ENCODE measurements around the gene ZNF581.

The ZNF581 gene

GRCh38 chr19:55655648-55656040 is 12.2 kb downstream of the ZNF581 start:
- Histone ChIP-seq H4K12ac (ENCODE audit: low read depth, low read length) (peak overlapping the region; percentile 7), H3K79me2 (ENCODE audit: control insufficient read depth, insufficient read depth, low read length, poor library complexity) (peaks cover 48% of the 10 kb centered on the region), H3K4me2 (ENCODE audit: low read length) (peak overlapping the region; percentile 91), H4K8ac (ENCODE audit: low read depth, low read length) (peak overlapping the region; percentile 44), H3K4me3 (ENCODE audit: low read depth, low read length) (peak overlapping the region; percentile 94), H3K4ac (ENCODE audit: low read depth, low read length) (peak overlapping the region; percentile 99), H2BK12ac (ENCODE audit: low read length) (no peak overlapping the region), H3K14ac (ENCODE audit: low read length) (peak overlapping the region; percentile 59), H3K36me3 (ENCODE audit: control insufficient read depth in 1 of 2, insufficient read depth in 2 of 2, low read length in 2 of 2) (peaks cover 35 to 45% of the 10 kb centered on the region in 2 experiments), H2BK5ac (ENCODE audit: low read depth, low read length, poor library complexity) (peak overlapping the region; percentile 99), H2AK5ac (ENCODE audit: low read length) (peak overlapping the region; percentile 61), H3K9me3 (ENCODE audit: insufficient read depth, low read depth, low read length) (peaks cover 1% of the 10 kb centered on the region), H2AFZ (ENCODE audit: insufficient read depth, low read length, poor library complexity) (no peak overlapping the region), H3K23ac (ENCODE audit: low read length) (no peak overlapping the region), H3K4me1 (ENCODE audit: control insufficient read depth in 1 of 2, insufficient read depth in 2 of 2, low read length in 2 of 2) (peaks cover 3 to 10% of the 10 kb centered on the region in 2 experiments), H4K91ac (ENCODE audit: low read depth, low read length) (peak overlapping the region; percentile 100), H3K18ac (ENCODE audit: low read length) (no peak overlapping the region), H2BK120ac (ENCODE audit: insufficient read depth, low read length, poor library complexity) (peak overlapping the region; percentile 16), H3K27me3 (ENCODE audit: insufficient read depth, low read length) (no peaks in the 10 kb centered on the region), H3K9ac (ENCODE audit: low read length) (peak overlapping the region; percentile 92), H3K27ac (ENCODE audit: low read depth, low read length) (no peak overlapping the region), H3K79me1 (ENCODE audit: low read length) (peaks cover 15% of the 10 kb centered on the region)
- DNase-seq, result no peak
- no CpG with 5 or more reads among the region's 19 CpGs for WGBS (ENCODE audit: extremely low coverage, insufficient coverage, insufficient read length)

DNA sequence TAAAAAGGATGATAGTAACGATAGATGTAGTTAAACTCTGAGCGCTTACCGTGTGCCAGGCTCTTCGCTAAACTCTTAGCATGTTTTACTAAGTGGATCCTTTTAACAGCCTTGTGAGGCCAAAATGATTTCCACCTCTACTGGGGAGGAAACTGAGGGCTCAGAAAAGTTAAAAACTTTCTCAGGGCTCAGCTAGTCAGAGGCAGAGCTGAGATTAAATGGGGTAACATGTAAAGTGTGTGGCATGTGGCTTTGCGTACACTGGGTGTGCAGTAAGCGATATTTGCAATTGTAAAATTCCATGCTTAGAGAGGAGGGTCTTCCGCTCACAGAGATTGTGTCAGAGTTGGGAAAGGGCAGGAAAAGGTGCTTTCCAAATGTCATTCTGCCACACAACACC is 13.1 kb downstream of the ZNF581 start:
- no peak overlapping the region for H4K8ac ChIP-seq (ENCODE audit: low read depth, low read length)
- no peak overlapping the region for H2BK5ac ChIP-seq (ENCODE audit: low read depth, low read length, poor library complexity)
- H3K4me2 ChIP-seq (ENCODE audit: low read length), result peak overlapping the region; percentile 91
- no peak overlapping the region for H3K9ac ChIP-seq (ENCODE audit: low read length)
- H2BK12ac ChIP-seq (ENCODE audit: low read length), result no peak overlapping the region
- peaks cover 41 to 48% of the 10 kb centered on the region in 2 experiments for H3K36me3 ChIP-seq (ENCODE audit: control insufficient read depth in 1 of 2, insufficient read depth in 2 of 2, low read length in 2 of 2)
- no peak overlapping the region for H2AK5ac ChIP-seq (ENCODE audit: low read length)
- no peak overlapping the region for H3K18ac ChIP-seq (ENCODE audit: low read length)
- H2AFZ ChIP-seq (ENCODE audit: insufficient read depth, low read length, poor library complexity), result no peak overlapping the region
- no peak overlapping the region for H4K91ac ChIP-seq (ENCODE audit: low read depth, low read length)
- H3K27ac ChIP-seq (ENCODE audit: low read depth, low read length), result no peak overlapping the region
- no peak overlapping the region for H4K12ac ChIP-seq (ENCODE audit: low read depth, low read length)
- no peak overlapping the region for H2BK120ac ChIP-seq (ENCODE audit: insufficient read depth, low read length, poor library complexity)
- peaks cover 1% of the 10 kb centered on the region for H3K9me3 ChIP-seq (ENCODE audit: insufficient read depth, low read depth, low read length)
- WGBS (ENCODE audit: extremely low coverage, insufficient coverage, insufficient read length), result no CpG with 5 or more reads among the region's 7 CpGs
- no peaks in the 10 kb centered on the region for H3K27me3 ChIP-seq (ENCODE audit: insufficient read depth, low read length)
- H3K14ac ChIP-seq (ENCODE audit: low read length), result no peak overlapping the region
- no peak for DNase-seq
- H3K4me1 ChIP-seq (ENCODE audit: control insufficient read depth in 1 of 2, insufficient read depth in 2 of 2, low read length in 2 of 2), result peaks cover 3 to 10% of the 10 kb centered on the region in 2 experiments
- no peak overlapping the region for H3K23ac ChIP-seq (ENCODE audit: low read length)
- peaks cover 15% of the 10 kb centered on the region for H3K79me1 ChIP-seq (ENCODE audit: low read length)
- peak overlapping the region; percentile 99 for H3K4ac ChIP-seq (ENCODE audit: low read depth, low read length)
- no peak overlapping the region for H3K4me3 ChIP-seq (ENCODE audit: low read depth, low read length)
- peaks cover 48% of the 10 kb centered on the region for H3K79me2 ChIP-seq (ENCODE audit: control insufficient read depth, insufficient read depth, low read length, poor library complexity)

GRCh38 chr19:55656988-55657747 is 13.7 kb downstream of the ZNF581 start:
- Histone ChIP-seq H3K9ac (ENCODE audit: low read length) (no peak overlapping the region), H3K27me3 (ENCODE audit: insufficient read depth, low read length) (no peaks in the 10 kb centered on the region), H3K4me1 (ENCODE audit: control insufficient read depth in 1 of 2, insufficient read depth in 2 of 2, low read length in 2 of 2) (peaks cover 3 to 10% of the 10 kb centered on the region in 2 experiments), H3K36me3 (ENCODE audit: control insufficient read depth in 1 of 2, insufficient read depth in 2 of 2, low read length in 2 of 2) (peaks cover 46 to 53% of the 10 kb centered on the region in 2 experiments), H3K4me3 (ENCODE audit: low read depth, low read length) (no peak overlapping the region), H3K14ac (ENCODE audit: low read length) (no peak overlapping the region), H3K4ac (ENCODE audit: low read depth, low read length) (peak overlapping the region; percentile 99), H2BK120ac (ENCODE audit: insufficient read depth, low read length, poor library complexity) (no peak overlapping the region), H3K4me2 (ENCODE audit: low read length) (peak overlapping the region; percentile 91), H3K23ac (ENCODE audit: low read length) (no peak overlapping the region), H2BK12ac (ENCODE audit: low read length) (no peak overlapping the region), H3K79me2 (ENCODE audit: control insufficient read depth, insufficient read depth, low read length, poor library complexity) (peaks cover 48% of the 10 kb centered on the region), H3K18ac (ENCODE audit: low read length) (no peak overlapping the region), H2AFZ (ENCODE audit: insufficient read depth, low read length, poor library complexity) (peak overlapping the region; percentile 2), H4K8ac (ENCODE audit: low read depth, low read length) (no peak overlapping the region), H2BK5ac (ENCODE audit: low read depth, low read length, poor library complexity) (no peak overlapping the region), H3K79me1 (ENCODE audit: low read length) (peaks cover 15% of the 10 kb centered on the region), H4K12ac (ENCODE audit: low read depth, low read length) (no peak overlapping the region), H3K9me3 (ENCODE audit: insufficient read depth, low read depth, low read length) (peaks cover 1% of the 10 kb centered on the region), H2AK5ac (ENCODE audit: low read length) (no peak overlapping the region), H3K27ac (ENCODE audit: low read depth, low read length) (no peak overlapping the region), H4K91ac (ENCODE audit: low read depth, low read length) (no peak overlapping the region)
- WGBS (ENCODE audit: extremely low coverage, insufficient coverage, insufficient read length), result no CpG with 5 or more reads among the region's 18 CpGs
- no peak for DNase-seq

GRCh38 chr19:55658846-55659459 is 15.5 kb downstream of the ZNF581 start:
- Histone ChIP-seq H2AK5ac (ENCODE audit: low read length) (no peak overlapping the region), H3K79me2 (ENCODE audit: control insufficient read depth, insufficient read depth, low read length, poor library complexity) (peaks cover 46% of the 10 kb centered on the region), H3K4me3 (ENCODE audit: low read depth, low read length) (no peak overlapping the region), H3K4ac (ENCODE audit: low read depth, low read length) (peak overlapping the region; percentile 98), H2BK12ac (ENCODE audit: low read length) (no peak overlapping the region), H3K9me3 (ENCODE audit: insufficient read depth, low read depth, low read length) (peaks cover 1% of the 10 kb centered on the region), H2AFZ (ENCODE audit: insufficient read depth, low read length, poor library complexity) (no peak overlapping the region), H3K36me3 (ENCODE audit: control insufficient read depth in 1 of 2, insufficient read depth in 2 of 2, low read length in 2 of 2) (peaks cover 59 to 64% of the 10 kb centered on the region in 2 experiments), H3K9ac (ENCODE audit: low read length) (no peak overlapping the region), H2BK120ac (ENCODE audit: insufficient read depth, low read length, poor library complexity) (no peak overlapping the region), H3K14ac (ENCODE audit: low read length) (no peak overlapping the region), H3K79me1 (ENCODE audit: low read length) (peaks cover 12% of the 10 kb centered on the region), H4K91ac (ENCODE audit: low read depth, low read length) (no peak overlapping the region), H3K23ac (ENCODE audit: low read length) (no peak overlapping the region), H3K18ac (ENCODE audit: low read length) (no peak overlapping the region), H3K4me2 (ENCODE audit: low read length) (no peak overlapping the region), H4K12ac (ENCODE audit: low read depth, low read length) (no peak overlapping the region), H2BK5ac (ENCODE audit: low read depth, low read length, poor library complexity) (no peak overlapping the region), H3K27ac (ENCODE audit: low read depth, low read length) (no peak overlapping the region), H4K8ac (ENCODE audit: low read depth, low read length) (no peak overlapping the region), H3K4me1 (ENCODE audit: control insufficient read depth in 1 of 2, insufficient read depth in 2 of 2, low read length in 2 of 2) (peaks cover 3 to 10% of the 10 kb centered on the region in 2 experiments), H3K27me3 (ENCODE audit: insufficient read depth, low read length) (no peaks in the 10 kb centered on the region)
- no CpG with 5 or more reads among the region's 37 CpGs for WGBS (ENCODE audit: extremely low coverage, insufficient coverage, insufficient read length)
- DNase-seq, result no peak
